ENCODE results near the gene IPO13.

DNA sequence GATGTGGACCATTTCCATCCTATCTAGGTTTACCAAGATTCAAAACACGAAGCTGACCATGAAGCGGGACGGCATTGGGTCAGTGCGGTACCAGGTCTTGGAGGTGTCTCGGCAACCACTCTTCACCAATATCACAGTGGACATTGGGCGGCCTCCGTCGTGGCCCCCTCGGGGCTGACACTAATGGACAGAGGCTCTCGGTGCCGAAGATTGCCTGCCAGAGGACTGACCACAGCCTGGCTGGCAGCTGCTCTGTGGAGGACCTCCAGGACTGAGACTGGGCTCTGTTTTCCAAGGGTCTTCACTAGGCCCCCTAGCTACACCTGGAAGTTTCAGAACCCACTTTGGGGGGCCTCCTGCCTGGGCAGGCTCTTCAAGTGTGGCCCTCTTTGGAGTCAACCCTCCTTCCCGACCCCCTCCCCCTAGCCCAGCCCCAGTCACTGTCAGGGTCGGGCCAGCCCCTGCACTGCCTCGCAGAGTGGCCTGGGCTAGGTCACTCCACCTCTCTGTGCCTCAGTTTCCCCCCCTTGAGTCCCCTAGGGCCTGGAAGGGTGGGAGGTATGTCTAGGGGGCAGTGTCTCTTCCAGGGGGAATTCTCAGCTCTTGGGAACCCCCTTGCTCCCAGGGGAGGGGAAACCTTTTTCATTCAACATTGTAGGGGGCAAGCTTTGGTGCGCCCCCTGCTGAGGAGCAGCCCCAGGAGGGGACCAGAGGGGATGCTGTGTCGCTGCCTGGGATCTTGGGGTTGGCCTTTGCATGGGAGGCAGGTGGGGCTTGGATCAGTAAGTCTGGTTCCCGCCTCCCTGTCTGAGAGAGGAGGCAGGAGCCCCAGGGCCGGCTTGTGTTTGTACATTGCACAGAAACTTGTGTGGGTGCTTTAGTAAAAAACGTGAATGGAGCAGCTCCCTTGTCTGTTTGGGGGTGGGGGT is 43.8 kb downstream of the IPO13 start:
- TF ChIP-seq, protein P1, sequence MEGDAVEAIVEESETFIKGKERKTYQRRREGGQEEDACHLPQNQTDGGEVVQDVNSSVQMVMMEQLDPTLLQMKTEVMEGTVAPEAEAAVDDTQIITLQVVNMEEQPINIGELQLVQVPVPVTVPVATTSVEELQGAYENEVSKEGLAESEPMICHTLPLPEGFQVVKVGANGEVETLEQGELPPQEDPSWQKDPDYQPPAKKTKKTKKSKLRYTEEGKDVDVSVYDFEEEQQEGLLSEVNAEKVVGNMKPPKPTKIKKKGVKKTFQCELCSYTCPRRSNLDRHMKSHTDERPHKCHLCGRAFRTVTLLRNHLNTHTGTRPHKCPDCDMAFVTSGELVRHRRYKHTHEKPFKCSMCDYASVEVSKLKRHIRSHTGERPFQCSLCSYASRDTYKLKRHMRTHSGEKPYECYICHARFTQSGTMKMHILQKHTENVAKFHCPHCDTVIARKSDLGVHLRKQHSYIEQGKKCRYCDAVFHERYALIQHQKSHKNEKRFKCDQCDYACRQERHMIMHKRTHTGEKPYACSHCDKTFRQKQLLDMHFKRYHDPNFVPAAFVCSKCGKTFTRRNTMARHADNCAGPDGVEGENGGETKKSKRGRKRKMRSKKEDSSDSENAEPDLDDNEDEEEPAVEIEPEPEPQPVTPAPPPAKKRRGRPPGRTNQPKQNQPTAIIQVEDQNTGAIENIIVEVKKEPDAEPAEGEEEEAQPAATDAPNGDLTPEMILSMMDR (conservative IDR thresholded peaks at IDR 0.05) = no peak
- TF ChIP-seq ZFX (IDR thresholded peaks at IDR 0.05) = no peak

Measured in C4-2B (cell line).